GM18498 (cell line): Measurements from ENCODE around the gene ABLIM2.

Experiments used
- ATAC-seq: cut with Tn5 transposase; IDR thresholded peaks from one replicate; pipeline ENCODE4 v1.9.1; 2021; ENCODE audit warnings: mild to moderate bottlenecking, moderate library complexity; ENCODE audit not compliant: unreplicated experiment

Gene ABLIM2

DNA sequence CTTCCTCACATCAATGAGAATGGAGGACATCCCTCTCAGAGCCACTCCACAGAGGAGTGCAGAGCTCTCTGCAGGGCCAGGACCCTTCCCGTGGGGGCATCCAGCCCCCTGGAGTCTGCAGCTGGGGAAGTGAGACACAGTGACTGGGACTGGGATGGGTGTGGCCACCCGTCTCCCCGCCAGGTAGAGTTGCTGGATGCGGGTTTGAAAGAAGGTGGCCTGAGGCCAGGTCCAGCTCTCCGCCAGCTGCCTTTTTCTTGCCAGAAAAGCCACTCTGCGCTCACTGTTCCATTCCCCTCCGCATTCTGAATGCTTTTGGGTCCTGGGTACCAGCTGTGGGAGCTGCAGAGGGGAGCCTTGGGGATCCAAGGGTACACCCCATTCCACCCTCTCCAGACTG is 82.6 kb downstream of the ABLIM2 start:
- no peak for ATAC-seq

DNA sequence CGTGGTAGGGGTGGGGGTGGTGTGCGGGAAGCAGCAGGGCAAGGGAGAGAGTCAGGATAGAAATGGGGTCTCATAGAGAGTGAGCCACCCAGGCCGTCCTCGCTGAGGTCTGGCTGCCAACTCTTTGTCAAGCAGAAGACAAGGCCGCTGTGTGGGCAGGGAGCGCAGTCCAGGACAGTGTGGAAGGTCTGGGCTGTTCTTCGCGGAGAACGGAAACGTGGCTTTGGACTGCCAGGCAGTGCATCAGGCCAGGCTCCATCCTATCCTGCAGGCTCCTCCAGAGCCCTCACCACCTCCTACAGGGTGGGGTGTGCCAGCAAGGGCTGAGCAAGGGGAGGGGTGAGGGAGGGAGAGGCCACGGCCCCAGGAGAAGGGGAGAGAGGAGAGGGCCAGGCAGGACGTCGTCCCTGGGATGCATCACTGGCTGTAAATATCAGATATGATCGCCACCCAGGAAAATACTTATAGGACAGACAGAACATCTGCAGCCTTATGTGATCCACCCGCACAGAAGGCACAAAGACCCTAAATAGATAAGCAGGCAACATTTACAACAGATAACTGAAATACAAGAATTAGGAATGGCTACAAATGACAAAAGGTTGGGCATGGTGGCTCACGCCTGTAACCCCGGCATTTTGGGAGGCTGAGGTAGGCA is 85.3 kb downstream of the ABLIM2 start:
- ATAC-seq, result no peak

DNA sequence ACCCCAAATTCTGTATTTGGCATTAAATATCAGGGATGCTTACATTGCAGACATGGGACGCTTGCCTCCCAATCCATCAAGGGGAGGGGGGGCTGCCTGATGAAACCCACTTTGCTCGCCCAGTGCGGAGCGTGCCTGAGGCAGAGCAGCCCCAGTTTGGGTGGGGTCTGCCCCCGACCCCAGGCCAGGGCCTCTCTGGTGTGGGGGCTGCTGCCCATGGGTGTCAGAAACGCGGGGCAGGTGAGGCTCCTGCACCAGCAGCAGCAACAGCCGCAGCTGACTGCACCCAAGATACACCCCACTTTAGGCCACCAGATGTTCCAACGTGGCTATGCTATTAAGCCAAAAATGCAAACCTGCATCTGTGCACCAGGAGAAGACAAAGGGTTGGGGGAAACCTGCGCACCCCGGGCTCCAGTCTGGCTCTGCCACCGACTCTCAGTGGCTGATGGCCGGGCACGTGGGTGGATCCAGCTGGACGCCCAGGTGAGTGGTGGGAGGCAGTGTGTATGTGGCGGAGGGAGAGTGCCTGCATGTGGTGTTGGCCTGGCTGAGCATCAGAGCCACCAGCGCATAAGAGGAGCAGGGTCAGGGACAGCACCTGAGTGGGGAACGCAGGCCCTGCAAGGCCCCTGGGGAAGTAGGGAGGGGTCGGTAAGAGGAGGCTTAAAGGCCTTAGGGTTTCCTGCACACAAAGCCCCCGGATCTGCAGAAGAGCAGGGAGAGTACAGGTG is 86.2 kb downstream of the ABLIM2 start:
- ATAC-seq, result no peak

DNA sequence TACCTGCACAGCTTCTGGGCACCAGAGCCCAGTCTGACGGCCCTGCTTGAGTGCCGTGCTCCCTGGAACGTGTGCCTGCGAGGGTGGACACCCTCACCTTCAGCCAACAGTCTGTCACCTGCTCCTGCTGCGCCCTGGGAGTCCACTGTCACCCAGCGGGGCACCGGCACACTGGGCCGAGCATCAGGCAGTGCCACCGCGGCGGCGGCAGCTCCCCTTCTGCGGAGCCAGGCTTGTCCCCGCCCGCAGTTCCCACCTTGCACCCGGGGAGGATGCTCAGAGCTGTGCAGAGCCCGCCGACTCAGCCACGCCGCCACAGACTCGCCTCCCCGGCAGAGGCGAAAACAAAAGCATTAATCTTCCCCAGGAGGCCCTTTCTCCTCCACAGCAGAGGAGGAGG is 86.8 kb downstream of the ABLIM2 start:
- no peak for ATAC-seq

DNA sequence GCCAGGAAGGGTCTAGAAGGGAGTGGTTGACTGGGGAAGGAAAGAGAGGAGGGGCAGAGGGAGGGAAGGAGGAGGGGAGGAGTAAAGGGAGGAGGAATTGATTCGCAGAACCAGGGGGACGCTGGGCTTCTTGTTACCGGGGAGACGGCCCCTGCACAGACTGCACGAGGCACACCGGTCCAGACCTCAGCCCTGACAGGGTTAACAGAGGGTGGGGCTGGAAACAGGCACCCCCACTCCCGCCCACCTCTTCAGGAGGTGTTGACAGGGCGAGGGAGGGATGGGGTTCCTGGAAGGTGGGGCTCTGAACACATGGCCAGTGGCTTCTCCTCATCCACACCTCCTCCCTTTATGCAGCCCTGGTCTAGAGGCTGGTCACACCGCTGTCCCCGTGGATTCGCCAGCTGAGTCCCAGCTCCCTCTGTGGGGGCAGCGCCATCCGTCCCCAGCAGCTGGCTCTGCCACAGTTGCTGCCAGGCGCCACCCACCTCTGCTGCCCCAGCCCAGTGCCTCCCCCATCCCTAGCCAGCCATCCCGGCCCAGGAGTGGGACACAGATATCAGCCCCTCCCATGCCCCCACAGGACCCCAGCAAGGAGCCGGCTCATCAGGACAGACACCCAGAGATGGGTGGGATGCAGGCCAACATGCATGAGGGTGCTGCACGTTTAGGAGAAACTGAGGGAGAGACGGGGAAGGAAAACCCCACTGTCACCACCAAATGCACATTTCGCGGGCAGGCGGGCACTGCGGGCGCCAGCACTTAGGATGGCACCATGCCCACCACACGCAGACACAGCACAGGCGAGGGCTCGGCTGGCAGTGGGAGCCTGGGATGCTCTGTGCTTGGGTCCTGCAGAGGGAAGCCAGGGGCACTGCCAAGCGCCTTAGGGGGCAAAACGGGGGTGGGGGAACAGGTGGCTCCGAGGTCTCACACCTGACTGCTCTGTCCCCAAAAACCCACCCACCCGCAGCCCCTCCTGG is 87.6 kb downstream of the ABLIM2 start:
- ATAC-seq, result no peak

DNA sequence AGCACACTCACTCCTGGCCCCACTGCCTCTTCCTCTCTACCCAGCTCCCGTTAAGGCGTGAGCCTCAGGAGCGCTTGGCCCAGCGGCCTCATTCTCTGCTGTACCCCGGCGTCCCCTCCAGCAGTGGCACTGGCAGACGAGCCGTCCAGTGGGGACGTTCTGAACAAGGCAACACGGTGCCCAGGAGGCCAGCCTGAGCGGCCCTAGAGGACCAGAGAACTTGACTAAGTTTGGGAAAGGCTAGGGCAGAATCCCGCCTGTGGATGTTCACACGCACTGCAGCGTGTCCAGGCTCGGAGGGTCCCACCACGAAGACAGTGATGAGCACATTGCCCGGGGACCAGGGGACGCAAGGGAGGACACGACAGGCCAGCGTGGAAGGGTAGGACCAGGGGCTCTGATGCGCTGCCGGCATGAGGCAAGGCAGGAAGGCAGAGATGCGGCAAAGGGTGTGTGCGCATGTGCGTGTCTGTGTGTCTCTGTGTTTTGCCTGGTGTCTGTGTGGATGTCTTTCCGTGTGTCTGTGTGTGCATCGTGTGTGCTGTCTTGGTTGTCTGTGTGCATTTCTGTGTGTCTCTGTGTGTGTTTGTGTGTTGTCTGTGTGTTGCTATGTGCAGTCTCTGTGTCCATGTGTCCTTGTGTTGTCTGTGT is 89.4 kb downstream of the ABLIM2 start:
- ATAC-seq, result no peak

DNA sequence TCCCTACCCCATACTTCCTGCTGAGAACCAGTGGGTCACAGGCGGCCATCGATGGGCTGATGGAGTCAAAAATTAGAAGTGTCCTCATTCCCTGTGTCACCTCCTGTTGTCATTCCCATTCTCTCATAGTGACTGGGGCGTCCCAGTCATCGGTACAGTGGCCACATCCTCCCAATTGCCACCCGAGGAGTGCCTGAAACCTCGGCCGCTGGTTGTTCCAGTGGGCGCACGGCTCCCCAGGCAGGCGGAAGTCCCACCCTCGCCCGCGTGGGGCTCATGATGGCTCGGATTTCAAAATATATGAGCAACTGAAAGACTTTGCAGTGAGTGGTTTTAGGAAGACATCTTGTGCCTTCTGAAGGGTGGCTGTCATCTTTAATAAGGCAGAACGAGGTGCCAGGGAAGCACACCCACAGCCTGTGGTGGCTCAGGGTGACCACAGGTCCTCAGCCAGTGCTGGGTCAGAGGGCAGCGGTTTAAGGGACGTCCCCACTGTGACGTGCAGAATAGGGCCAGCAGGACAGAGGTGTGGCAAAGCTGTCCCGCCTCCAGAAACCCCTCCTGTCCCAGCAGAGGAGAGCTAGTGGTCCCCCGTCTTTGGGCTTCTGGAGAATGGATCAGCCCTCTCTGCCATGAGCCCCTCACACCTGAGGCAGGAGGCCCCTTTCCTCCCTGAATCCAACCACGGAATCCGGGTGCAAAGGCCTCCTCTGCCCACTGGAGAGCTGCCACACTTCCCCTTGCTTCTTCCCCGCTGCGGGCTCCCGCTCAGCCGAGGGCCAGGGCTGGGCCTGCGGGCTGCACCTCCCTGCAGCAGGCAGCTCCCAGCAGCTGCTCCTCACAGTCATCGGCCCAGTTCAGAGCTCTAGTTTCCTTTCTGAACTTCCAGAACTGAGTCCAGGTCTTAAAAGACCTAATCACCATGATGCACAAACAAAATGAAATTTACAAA is 90.4 kb downstream of the ABLIM2 start:
- no peak for ATAC-seq

DNA sequence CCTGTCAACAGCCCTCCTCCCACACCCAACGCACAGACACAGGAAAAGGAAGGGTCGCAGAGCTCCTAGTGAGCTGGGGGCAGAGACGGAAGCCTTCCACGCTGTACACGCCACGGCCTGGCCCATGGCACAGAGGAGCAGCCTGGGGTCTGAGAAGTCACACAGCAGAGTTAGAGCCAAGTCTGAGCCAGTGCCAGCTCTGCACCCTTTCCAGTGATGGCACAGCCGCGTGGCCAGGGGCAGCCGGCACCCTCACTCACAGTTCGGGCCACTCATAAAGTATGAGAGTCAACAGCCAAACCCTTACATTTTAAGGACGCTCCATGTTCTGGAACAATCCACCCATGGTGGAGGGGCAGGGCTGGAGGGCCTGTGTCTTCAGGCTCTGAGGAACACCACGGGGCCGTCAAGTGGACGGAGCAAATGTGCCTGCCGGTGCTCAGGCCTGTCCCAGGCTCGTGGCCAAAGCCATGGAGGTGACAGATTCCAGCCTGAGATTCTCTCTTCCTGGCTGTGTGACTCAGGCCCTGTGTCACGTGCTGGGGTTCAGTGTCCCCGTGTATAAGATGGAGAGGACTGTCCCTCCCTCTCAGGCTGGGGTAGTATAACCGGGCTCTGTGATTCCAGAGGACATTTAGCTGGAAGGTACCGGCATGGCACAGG is 91.2 kb downstream of the ABLIM2 start:
- no peak for ATAC-seq

DNA sequence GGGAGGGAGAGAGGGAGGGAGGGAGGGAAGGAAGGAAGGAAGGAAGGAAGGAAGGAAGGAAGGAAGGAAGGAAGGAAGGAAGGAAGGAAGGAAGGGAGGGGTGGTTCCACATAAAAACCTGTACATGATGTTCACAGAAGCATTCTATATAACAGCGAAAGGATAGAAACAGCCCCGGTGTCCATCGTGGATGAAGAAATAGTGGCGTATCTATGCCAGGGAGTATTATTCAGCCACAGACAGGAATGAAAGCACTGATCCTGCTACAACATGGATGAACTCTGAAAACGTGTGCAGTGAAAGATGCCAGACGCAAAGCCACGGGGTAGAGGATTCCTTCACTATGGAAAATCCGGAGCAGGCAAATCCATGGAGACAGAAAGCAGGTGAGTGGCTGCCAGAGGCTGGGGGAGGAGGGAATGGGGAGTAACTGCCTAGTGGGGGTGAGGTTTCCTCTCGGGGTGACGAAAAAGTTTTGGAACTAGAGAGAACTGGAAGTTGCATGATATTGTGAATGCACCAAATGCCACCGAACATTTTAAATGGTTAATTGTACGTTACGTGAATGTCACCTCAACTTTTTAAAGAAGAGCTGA is 92.2 kb downstream of the ABLIM2 start:
- ATAC-seq, result no peak

DNA sequence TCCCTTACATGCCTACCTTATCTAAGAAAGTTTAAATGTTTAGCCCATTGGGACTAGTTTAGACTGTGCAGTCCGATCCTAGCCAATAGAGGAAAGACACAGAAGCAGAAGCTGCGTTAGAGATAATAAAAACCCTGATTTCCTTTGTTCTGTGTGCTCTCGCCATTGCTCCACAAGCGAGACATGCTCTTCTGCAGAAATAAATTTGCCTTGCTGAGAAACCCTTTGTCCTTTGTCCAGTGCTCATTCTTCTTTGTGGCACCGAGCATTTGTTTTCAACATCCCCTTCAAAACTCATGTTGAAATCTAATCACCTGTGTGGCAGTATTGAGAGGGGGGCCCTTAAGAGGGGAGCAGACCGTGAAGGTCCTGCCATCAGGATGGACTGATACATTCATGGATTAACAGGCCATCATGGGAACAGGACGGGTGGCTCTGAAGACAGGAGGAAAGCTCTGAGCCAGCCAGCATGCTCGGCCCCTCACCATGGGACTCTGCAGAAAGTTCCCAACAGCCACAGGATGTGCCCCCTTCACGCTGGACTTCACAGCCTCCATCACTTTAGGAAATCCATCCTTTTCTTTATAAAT is 94.5 kb downstream of the ABLIM2 start:
- ATAC-seq, result no peak

DNA sequence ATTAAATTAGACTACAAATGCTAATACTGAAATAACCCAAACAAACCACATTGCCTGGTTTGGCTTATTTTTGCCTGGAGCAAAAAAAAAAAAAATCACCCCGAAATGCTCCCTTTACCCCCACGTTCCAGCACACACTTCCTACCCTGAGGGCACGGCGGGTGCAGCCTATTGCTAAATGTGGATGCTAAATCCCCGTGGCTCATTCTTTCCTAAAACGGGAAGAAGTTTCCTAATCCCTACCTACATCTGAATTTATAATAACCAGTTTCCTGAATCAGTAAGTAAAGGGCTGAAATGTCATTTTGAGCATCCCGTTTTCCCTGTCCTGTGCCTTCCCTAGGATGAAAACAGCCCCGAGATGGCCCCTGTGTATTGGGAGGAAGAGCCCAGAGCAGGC is 97.0 kb downstream of the ABLIM2 start:
- no peak for ATAC-seq

DNA sequence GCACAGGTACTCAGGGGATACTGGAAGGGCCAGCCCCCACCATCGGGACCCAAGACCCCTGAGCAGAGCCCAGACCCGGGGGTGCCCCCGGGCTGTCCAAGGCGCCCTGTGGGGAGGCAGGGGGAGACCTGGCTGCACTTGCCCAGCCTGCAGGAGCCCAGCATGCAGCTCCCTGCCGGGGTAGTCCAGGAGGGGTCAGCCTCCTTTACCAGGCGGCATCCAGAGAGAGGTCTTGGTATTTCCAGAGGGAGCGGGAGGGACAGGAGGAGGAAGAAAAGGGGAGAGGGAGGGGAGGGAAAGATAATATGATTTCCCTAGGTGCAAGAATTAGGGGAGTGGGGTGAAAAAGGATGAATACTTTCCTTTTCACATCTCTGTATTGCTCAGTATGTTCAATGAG is 97.5 kb downstream of the ABLIM2 start:
- no peak for ATAC-seq

DNA sequence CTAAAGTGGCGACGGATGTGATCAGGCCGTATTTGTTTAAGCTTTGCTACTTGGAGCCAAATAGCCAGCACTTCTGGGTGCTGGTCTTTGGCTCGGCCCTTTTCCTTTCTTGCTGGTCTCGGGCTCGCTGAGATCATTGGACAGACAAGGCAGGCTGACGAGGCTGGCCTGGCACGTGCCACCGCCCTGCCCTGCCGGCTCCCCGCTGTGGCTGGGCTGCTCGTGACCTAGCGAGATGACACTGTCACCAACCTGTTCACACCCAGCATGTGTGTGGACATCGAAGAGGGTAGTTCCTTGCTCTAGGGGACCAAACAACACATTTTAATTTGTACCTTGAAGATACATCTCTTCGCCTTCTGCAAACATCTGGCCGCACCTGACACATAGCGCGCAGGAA is 98.0 kb downstream of the ABLIM2 start:
- no peak for ATAC-seq

DNA sequence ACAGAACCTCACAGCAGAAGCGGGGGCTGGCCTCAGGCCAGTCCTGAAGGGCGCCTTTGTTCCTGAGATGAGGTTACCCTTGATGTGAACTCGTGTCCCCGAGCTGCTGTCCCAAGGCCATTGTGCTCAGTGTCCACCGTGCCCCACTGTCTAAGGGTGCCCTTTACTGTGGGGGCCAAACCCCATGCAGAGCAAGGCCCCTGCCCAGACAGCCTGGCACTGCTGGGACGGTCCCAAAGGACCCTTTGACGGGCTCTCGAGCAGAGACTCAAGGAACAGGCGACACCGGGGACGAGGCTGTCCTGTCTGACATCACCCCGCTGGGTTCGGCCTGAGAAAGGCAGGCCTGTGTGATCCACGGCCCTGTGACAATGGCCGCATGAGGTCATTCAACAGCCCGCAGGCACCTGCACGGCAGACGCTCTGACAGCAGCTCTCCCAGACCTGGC is 100.6 kb downstream of the ABLIM2 start:
- ATAC-seq, result no peak

DNA sequence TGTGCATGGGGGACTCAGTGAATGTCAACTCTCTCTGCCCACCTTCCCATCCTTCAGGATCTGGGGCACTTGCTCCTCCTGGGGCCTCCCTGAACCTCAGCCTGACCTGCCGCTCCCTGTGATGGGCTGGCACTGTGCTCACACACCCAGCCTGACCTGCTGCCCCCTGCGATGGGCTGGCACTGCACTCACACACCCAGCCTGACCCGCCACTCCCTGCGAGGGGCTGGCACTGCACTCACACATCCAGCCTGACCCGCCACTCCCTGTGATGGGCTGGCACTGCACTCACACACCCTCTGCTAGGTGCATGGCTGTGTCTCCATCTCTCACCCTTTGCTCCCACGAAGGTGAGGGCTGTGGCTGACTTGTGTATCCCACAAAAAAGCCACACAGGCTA is 103.4 kb downstream of the ABLIM2 start:
- ATAC-seq, result no peak

DNA sequence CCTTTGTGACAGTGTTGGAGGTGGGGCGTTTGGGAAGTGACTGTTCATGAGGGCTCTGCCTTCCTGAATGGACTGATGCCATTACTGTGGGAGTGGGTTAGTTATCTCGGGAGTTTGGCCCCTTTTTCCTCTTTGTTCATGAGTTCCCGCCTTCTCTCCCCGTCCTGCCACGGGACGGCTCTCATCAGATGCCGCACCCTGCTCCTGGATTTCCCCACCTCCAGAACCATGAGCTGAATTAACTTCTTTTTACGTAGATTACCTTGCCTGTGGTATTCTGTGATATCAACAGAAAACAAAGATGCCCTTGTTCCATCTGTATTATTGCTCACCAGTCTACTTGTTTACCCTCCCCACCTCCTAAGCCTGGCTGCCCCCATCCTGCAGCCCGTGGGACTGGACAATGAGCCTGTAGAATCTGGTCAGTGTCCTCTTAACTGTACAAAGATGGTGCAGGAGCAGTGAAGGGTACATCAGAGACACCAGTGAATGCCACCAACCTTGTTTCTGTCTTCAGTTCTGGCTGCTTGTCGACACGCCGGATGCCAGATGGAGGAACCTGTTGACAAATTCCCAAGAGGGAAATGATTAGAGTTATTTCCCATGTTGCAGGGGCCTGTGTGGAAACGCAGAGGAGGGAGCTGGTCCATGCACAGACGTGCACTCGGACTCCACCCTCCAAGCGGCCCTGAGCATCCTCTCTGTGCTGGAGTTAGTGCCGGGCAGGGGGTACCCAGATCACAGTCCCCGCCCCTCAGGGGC is 104.7 kb downstream of the ABLIM2 start:
- ATAC-seq, result no peak

DNA sequence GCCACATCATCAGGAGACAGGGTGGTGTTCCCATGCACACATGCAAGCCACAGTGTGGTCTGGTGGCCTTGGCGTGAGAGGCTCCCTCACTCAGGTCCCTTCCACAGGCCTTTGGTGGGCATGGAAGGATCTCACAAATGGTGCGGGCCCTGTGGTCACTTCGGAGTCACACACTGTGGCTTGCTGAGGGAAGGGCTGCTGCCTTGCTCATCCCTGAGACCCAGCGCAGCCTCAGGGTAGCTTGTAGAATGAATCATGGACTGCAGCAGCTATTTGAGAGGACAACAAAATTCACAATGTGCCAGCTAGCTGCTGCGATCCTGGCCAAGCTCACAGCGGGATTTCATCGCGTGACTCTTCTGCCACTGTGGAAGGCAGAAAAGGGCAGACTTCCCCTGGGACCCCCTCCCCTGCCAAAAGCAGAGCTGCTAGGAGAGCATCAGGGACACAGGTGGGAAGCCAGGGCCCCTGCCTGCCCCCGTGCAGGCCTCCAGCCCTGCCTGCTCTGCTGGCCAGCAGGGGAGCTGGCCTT is 106.4 kb downstream of the ABLIM2 start:
- no peak for ATAC-seq

DNA sequence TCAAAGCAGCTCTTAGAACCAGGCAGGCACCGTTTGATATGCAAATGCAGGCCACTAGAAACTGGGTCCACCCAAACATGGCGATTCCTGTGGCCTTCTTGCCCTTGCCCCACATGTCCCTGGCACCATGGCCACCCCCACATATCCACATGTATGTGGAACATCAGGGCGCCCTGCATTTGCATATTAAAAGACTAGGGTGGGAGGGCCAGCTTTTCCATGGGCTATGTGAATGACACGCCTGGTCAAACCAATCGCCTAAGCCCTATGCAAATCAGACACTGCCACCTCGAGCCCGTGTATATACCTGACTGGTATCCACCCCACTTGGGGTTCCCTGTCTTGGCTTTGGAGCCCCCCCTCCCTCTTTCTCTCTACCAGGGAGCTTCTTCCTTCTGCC is 107.0 kb downstream of the ABLIM2 start:
- no peak for ATAC-seq
